Adipose tissue (tissue), 3 donors: ENCODE data around the gene OR52J3. TPM values are rescaled to one million over a fixed set of nuclear protein-coding genes. Genes with fewer than 3 reads are reported as not detected.

Experiments
- H3K27ac ChIP-seq: one replicate; pipeline ENCODE4 v1.5.1; 2013; ENCODE audit warnings: low read depth, low read length
- WGBS, 3 donors: extraction: QIAGEN DNeasy Blood & Tissue Kit; methylation state at CpG; one replicate each; pipeline ENCODE4 v1.1.7; 2013; 5-methylcytosine and 5-hydroxymethylcytosine counted together
- polyA plus RNA-seq, 3 donors: library from polyadenylated mRNA; stranded (reverse); fragments of 200-250 nt; gene quantifications; one replicate each; pipeline ENCODE4 v1.2.3, GENCODE V29; 2013
- donor health status: healthy with polysubstance abuse.
- donor health status: Bipolar disorder and iron deficiency.
- donor health status: healthy.

OR52J3 gene
- polyA plus RNA-seq, 3 donors, result not detected

DNA sequence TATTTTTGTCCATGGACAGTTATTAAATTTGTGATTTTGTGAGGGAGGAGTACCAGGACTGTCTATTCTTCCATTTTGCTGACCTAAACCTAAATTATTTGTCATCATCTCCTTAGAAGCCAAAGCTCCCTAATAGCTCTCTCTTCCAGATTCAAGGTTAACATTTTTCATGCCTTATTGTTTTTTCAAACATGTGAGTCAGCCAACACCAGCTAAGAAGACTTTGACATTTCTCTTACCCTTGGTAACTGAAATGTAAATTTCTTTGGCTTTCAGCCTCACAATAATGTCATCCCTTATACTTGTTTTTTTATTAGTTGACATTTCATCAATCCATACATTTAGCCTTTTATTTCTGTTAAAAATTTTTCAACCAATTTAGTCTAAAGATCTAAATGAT is 42.2 kb downstream of the OR52J3 start:
- no peak overlapping the region for H3K27ac ChIP-seq

- WGBS, 3 donors, result 78 to 90% (median 88%) methylated on average over 1 of the region's 1 CpG
- H3K27ac ChIP-seq, result no peak overlapping the region
Measured at GRCh38 chr11:5090668-5091067, 44.3 kb downstream of the OR52J3 start.

DNA sequence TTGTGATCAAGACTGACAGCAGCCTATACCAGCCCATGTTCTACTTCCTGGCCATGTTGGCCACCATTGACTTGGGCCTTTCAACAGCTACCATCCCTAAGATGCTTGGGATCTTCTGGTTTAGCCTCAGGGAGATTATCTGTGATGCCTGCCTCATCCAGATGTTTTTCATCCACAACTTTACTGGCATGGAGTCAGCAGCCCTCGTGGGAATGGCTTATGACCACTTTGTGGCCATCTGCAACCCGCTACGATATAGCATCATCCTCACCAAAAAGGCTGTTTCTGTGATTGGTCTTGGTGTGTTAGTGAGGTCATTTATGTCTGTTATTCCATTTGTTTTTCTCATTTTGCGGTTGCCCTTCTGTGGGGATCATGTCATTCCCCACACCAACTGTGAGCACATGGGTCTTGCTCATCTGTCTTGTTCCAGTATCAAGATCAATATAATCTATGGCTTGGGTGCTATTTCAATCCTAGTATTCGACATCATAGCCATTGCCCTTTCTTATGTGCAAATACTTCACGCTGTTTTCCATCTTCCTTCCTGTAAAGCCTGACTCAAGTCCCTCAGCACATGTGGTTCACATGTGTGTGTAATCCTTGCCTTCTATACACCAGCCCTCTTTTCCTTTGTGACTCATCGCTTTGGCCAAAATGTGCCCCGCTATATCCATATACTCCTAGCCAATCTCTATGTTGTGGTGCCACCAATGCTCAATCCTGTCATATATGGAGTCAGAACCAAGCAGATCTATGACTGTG is 46.7 kb downstream of the OR52J3 start:
- WGBS, 3 donors, result 82 to 83% (median 82%) methylated on average over 7 to 8 of the region's 8 CpGs

GRCh38 chr11:5096011-5096410 is 49.7 kb downstream of the OR52J3 start:
- no peak overlapping the region for H3K27ac ChIP-seq
- 61 to 78% (median 74%) methylated on average over 2 of the region's 2 CpGs for whole genome bisulfite sequencing, 3 donors

More for the DNA sequence above, 46.7 kb downstream of the OR52J3 start:
- no peak overlapping the region for H3K27ac ChIP-seq

Other genes with a start within 250 kb of the OR52J3 start
- gene OR52R1, start 242.1 kb upstream of the OR52J3 start, polyA plus RNA-seq, result 1 to 10 TPM in 1 of 3 donors, not detected in 2; 1.2 TPM
- not detected for gene OR51F2, start 225.2 kb upstream of the OR52J3 start, polyA plus RNA-seq
- not detected for gene OR51S1, start 197.3 kb upstream of the OR52J3 start, polyA plus RNA-seq
- not detected for gene OR51T1, start 164.6 kb upstream of the OR52J3 start, polyA plus RNA-seq
- gene OR51A7, start 142.7 kb upstream of the OR52J3 start, polyA plus RNA-seq, result not detected
- not detected for gene OR51G2, start 127.2 kb upstream of the OR52J3 start, polyA plus RNA-seq
- gene OR51G1, start 122.2 kb upstream of the OR52J3 start, polyA plus RNA-seq, result not detected
- not detected for gene OR51A4, start 98.9 kb upstream of the OR52J3 start, polyA plus RNA-seq
- not detected for gene OR51A2, start 90.8 kb upstream of the OR52J3 start, polyA plus RNA-seq
- not detected for gene OR51L1, start 51.7 kb upstream of the OR52J3 start, polyA plus RNA-seq
- gene OR52E2, start 13.1 kb downstream of the OR52J3 start, polyA plus RNA-seq, result not detected
- not detected for gene OR52E1, start 23.0 kb downstream of the OR52J3 start, polyA plus RNA-seq
- gene OR52A5, start 91.8 kb downstream of the OR52J3 start, polyA plus RNA-seq, result not detected
- gene OR52A1, start 108.2 kb downstream of the OR52J3 start, polyA plus RNA-seq, result not detected
- gene OR51V1, start 154.2 kb downstream of the OR52J3 start, polyA plus RNA-seq, result not detected
- 100 to 1,000 TPM in 1 of 3 donors, 10 to 100 TPM in 2; 12.9 to 541 (median 41.6) TPM for gene HBB, start 180.5 kb downstream of the OR52J3 start, polyA plus RNA-seq
- under 1 TPM in 1 of 3 donors, not detected in 2; 0.30 TPM for gene HBD, start 188.0 kb downstream of the OR52J3 start, polyA plus RNA-seq
- not detected for gene HBG1, start 203.3 kb downstream of the OR52J3 start, polyA plus RNA-seq
- not detected for gene HBG2, start 208.3 kb downstream of the OR52J3 start, polyA plus RNA-seq
- gene HBE1, start 223.4 kb downstream of the OR52J3 start, polyA plus RNA-seq, result under 1 TPM in 2 of 3 donors, not detected in 1; 0.10 to 0.14 TPM